GM12891 (cell line): ENCODE results near the gene OTX1.

Experiments
- DNase-seq: peaks from one replicate; pipeline ENCODE4 v3.0.0; 2011; ENCODE audit warnings: low spot score; ENCODE audit not compliant: insufficient read length
- FAIRE-seq: peaks from 2 replicates; lab custom pipeline; 2011; peaks lifted over from hg19 to GRCh38; lab: Jason Lieb, UNC
- PAX5 ChIP-seq: IDR thresholded peaks from 2 replicates; pipeline ENCODE4 v1.6.1; 2011; ENCODE audit warnings: low read length, moderate library complexity, mild to moderate bottlenecking; ENCODE audit not compliant: insufficient read depth, severe bottlenecking
- POLR2A ChIP-seq: IDR thresholded peaks from 2 replicates; pipeline ENCODE4 v1.6.1; 2011; ENCODE audit warnings: low read depth, low read length, control low read depth
- POLR2AphosphoS5 ChIP-seq: IDR thresholded peaks from 2 replicates; pipeline ENCODE4 v1.6.1; 2011; ENCODE audit warnings: low read depth, low read length, control low read depth
- POU2F2 ChIP-seq: IDR thresholded peaks from 2 replicates; pipeline ENCODE4 v1.6.1; 2011; ENCODE audit warnings: low read depth, mild to moderate bottlenecking, control low read depth, low read length, moderate library complexity
- SPI1 ChIP-seq: IDR thresholded peaks from 2 replicates; pipeline ENCODE4 v1.6.1; 2011; ENCODE audit warnings: low read depth, low read length, control low read depth
- TAF1 ChIP-seq: IDR thresholded peaks from 2 replicates; pipeline ENCODE4 v1.6.1; 2011; ENCODE audit warnings: low read depth, low read length, control low read depth

OTX1 gene

GRCh38 chr2:63101954-63102353 is 51.3 kb downstream of the OTX1 start:
- DNase-seq: no peak
- no peak for FAIRE-seq
- TF ChIP-seq TAF1: no peak
- TF ChIP-seq POLR2A: no peak
- no peak for TF ChIP-seq PAX5
- TF ChIP-seq SPI1: no peak
- TF ChIP-seq POLR2AphosphoS5: no peak
- TF ChIP-seq POU2F2: no peak

GRCh38 chr2:63104482-63104881 is 53.9 kb downstream of the OTX1 start:
- TF ChIP-seq POLR2A (no peak), POU2F2 (no peak), PAX5 (no peak), TAF1 (no peak), POLR2AphosphoS5 (no peak), SPI1 (no peak)
- DNase-seq (no peak), FAIRE-seq (no peak)
